Adipocyte (in vitro differentiated cells): ENCODE measurements around the gene MACROD2.

Experiments used
- DNase-seq: peaks from one replicate; pipeline ENCODE4 v3.0.0-alpha.2; 2015; ENCODE audit warnings: low read depth
- H3K27me3 ChIP-seq: replicated peaks from 2 replicates; pipeline ENCODE4 v1.7.0; 2013; ENCODE audit warnings: mild to moderate bottlenecking, low read length, moderate library complexity; ENCODE audit not compliant: control insufficient read depth, insufficient read depth
- H3K36me3 ChIP-seq: 2 replicates; pipeline ENCODE4 v1.7.0; 2013; ENCODE audit warnings: low read length, mild to moderate bottlenecking, moderate library complexity; ENCODE audit not compliant: control insufficient read depth, insufficient read depth, severe bottlenecking
- H3K4me1 ChIP-seq: 2 replicates; pipeline ENCODE4 v1.7.0; 2013; ENCODE audit warnings: mild to moderate bottlenecking, low read length, moderate library complexity; ENCODE audit not compliant: control insufficient read depth, insufficient read depth
- H3K4me3 ChIP-seq: 2 replicates; pipeline ENCODE4 v1.7.0; 2013; ENCODE audit warnings: mild to moderate bottlenecking, low read length, moderate library complexity
- H3K9ac ChIP-seq: 2 replicates; pipeline ENCODE4 v1.7.0; 2013; ENCODE audit warnings: mild to moderate bottlenecking, low read length, moderate library complexity
- H3K9me3 ChIP-seq: 2 replicates; pipeline ENCODE4 v1.7.0; 2013; ENCODE audit warnings: mild to moderate bottlenecking, low read length, moderate library complexity; ENCODE audit not compliant: control insufficient read depth

Gene MACROD2

DNA sequence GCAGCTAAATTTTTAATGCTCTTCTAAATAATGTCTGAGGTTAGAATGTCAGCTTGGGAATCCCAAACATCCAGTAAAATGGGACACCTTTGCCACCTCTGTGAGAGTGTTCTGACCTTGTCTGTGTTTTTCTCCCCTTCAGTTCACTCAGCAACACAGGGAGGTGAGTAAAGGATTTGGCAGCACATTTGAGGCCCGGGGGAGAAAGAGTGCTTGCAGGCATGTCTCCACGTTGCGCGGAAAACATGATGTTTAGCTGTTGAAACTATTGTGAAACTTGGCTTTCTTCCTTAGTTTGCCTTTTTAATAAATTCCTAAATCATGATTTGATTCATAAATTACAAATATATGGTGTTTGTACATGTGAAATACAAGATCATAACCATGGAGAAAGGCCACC is 1049.9 kb downstream of the MACROD2 start:
- Histone ChIP-seq H3K27me3 (no peaks in the 10 kb centered on the region), H3K36me3 (no peaks in the 10 kb centered on the region), H3K9ac (no peak overlapping the region), H3K9me3 (no peaks in the 10 kb centered on the region), H3K4me3 (no peak overlapping the region), H3K4me1 (peaks cover 17% of the 10 kb centered on the region)
- peak; percentile 60 for DNase-seq

DNA sequence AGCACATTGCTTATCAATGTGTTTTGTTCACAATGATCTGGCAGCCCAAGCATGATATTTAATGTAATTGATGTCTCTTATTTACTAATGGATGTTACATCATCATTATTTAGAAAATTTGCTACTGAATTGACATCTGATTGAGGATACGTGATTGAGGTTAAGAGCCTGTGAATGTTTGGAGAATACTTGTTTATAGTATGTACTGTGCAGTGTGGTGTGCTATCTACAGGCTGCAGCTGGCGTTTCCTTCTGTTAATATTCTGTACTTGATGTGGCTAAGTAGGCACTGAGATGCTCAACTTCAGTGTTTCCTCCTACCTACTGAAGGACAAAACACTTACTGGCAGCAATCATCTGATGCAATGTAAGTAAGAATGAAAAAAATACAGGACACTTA is 1051.7 kb downstream of the MACROD2 start:
- Histone ChIP-seq H3K36me3 (no peaks in the 10 kb centered on the region), H3K27me3 (no peaks in the 10 kb centered on the region), H3K9ac (no peak overlapping the region), H3K9me3 (no peaks in the 10 kb centered on the region), H3K4me3 (no peak overlapping the region), H3K4me1 (peaks cover 19% of the 10 kb centered on the region)
- no peak for DNase-seq

DNA sequence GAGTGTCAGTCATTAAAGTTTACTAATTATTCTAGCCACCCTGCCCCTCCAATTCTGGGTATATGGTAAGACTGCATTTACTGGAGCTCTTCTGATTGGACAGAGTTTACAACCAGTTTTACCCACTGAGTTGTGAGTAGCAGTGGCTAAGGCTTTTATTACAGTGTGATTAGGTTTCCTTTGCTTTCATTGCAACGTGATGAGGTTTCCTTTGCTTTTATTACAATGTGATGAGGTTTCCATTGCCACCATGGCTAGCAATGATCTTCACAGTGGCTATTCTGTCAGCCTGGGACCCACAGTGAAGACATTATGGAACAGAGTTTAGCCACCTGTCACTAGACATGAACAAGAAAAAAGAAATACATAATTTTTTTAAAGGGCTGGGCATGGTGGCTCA is 1052.3 kb downstream of the MACROD2 start:
- Histone ChIP-seq H3K27me3 (no peaks in the 10 kb centered on the region), H3K4me1 (peaks cover 20% of the 10 kb centered on the region), H3K9me3 (no peaks in the 10 kb centered on the region), H3K4me3 (no peak overlapping the region), H3K9ac (no peak overlapping the region), H3K36me3 (no peaks in the 10 kb centered on the region)
- no peak for DNase-seq

DNA sequence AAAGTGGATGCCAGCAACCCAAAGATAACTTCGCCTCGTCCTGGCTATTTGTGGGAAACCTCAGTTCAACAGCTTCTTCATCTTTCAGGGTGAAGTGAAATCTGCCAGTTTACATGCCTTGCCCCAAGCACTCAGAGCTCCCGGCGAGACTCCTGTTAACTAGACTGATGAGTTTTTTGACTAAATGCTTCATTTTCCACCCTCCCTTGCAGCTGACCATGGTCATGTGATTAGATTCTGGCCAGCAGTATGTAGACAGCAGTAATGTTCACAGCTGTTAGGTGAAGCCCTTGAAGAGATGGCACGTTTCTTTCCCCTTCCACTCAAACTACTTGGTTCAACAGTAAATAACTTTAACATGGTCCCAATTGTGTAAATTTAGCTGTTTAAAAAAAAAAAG is 1060.9 kb downstream of the MACROD2 start:
- Histone ChIP-seq H3K9ac (no peak overlapping the region), H3K36me3 (no peaks in the 10 kb centered on the region), H3K4me1 (peaks cover 2% of the 10 kb centered on the region), H3K4me3 (no peak overlapping the region), H3K27me3 (no peaks in the 10 kb centered on the region), H3K9me3 (peaks cover 7% of the 10 kb centered on the region)
- DNase-seq: no peak

DNA sequence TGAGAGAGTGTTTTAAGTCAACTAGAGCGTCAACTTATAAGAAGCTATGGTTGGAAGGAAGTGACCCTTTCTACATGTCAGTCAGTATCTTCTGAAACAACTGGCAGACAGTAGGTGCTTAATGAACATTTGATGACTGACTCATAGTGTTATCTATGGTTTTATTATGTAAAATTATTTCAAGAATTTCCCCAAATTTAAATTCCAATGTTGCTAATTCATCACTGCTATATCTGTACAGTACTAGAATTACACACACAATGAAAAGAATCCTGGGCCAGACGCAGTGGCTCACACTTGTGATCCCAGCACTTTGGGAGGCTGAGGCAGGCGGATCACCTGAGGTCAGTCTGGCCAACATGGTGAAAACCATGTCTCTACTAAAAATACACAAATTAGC is 1063.5 kb downstream of the MACROD2 start:
- Histone ChIP-seq H3K9ac (no peak overlapping the region), H3K36me3 (no peaks in the 10 kb centered on the region), H3K9me3 (no peaks in the 10 kb centered on the region), H3K4me3 (no peak overlapping the region), H3K27me3 (no peaks in the 10 kb centered on the region), H3K4me1 (no peaks in the 10 kb centered on the region)
- DNase-seq: no peak

DNA sequence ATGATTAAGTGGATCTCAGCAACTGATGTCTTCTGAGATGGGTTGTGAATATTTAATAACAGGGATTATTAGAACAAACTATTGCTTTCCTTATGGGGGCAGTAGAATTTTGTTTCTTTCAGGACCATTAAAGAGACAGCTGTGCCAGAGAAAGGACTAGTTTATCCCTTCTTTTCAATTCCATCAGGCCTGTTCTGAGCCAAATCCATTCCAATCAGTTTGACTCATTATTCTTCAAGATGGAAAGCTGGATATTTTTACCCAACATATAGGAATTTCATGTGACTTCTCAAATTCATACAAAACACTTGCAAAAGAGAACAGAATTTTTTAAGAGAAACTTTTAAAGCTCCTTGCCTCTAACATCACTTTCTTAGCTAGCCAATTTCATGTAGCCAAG is 1064.1 kb downstream of the MACROD2 start:
- Histone ChIP-seq H3K9me3 (no peaks in the 10 kb centered on the region), H3K4me3 (no peak overlapping the region), H3K4me1 (no peaks in the 10 kb centered on the region), H3K36me3 (no peaks in the 10 kb centered on the region), H3K9ac (no peak overlapping the region), H3K27me3 (no peaks in the 10 kb centered on the region)
- DNase-seq: peak; percentile 33

DNA sequence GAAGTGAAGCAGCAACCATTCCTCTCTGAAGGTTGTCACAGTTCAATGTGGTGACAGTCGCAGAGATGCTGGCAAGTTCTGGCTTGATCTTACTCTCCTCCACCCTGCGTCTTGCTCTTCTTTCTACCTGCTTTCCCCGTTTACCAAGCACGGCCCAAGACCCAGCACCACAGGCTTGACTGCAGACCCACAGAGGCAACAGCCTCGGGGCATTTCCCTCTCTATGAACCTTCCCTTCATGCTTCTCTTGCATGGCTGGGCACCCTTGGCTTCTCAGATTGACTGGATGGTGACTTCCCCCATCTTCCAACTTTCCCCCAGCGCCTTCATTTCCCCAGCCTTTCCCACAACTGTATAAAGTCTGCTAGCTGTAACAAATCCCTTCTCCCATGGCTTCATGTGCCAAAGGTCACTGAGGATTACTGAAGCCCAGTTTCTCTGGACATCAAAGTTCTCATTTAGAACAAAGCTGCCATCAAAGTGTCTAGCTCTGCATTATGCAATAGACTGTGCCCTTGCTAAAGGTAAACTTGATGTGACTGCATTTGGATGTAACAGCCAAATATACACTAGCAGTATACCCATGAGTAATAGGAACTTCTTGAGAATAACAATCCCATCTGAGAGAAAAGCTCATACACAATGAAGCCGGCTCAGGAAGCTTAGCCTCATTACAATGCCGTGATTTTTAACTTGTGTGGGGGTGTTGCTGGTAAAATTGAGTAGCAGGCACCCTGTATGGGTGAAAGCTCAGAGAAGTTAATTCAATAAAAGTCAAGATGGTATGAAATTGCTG is 1065.1 kb downstream of the MACROD2 start:
- Histone ChIP-seq H3K9me3 (no peaks in the 10 kb centered on the region), H3K27me3 (no peaks in the 10 kb centered on the region), H3K4me3 (no peak overlapping the region), H3K4me1 (no peaks in the 10 kb centered on the region), H3K36me3 (no peaks in the 10 kb centered on the region), H3K9ac (no peak overlapping the region)
- DNase-seq: no peak

DNA sequence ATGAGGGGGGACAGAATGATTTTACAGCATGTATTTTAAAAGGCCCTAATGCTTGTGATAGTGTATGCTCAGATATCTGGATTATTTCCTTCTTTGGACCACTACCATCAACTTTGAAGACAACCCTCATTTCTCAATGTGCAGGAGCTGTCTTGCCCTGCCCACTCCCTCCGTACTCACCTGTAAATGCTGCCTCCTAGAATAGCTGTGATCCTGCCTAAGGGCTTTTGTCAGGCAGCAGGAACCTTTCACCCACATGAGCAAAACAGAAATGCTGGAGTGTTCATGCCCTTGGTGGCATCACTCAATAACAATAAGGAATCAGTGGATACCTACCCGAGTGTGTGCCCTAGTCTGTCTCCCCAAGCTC is 1065.7 kb downstream of the MACROD2 start:
- DNase-seq: no peak
- no peaks in the 10 kb centered on the region for H3K27me3 ChIP-seq
- no peak overlapping the region for H3K9ac ChIP-seq
- H3K4me3 ChIP-seq: no peak overlapping the region
- H3K4me1 ChIP-seq: no peaks in the 10 kb centered on the region
- no peaks in the 10 kb centered on the region for H3K9me3 ChIP-seq
- no peaks in the 10 kb centered on the region for H3K36me3 ChIP-seq

DNA sequence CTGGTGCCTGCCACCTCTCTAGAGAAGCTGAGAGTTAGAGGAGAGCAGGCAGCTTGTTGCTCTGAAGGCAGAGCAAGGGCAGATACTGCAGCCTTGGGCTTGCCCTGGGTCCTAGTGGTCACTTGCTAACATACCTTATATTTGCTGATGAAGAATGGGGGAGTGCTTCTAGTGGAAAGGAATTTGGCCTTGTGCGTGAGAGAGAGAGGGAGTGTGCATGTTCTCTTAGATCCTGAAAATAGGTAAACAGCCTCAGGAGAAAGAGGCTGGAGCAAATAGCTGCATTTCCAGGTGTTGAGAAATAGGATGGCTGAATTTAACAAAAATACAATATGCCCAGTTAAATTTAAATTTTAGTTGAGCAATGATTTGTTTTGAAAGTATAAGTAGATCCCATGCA is 1066.6 kb downstream of the MACROD2 start:
- Histone ChIP-seq H3K4me3 (no peak overlapping the region), H3K36me3 (no peaks in the 10 kb centered on the region), H3K27me3 (no peaks in the 10 kb centered on the region), H3K9me3 (no peaks in the 10 kb centered on the region), H3K9ac (no peak overlapping the region), H3K4me1 (no peaks in the 10 kb centered on the region)
- DNase-seq: no peak

DNA sequence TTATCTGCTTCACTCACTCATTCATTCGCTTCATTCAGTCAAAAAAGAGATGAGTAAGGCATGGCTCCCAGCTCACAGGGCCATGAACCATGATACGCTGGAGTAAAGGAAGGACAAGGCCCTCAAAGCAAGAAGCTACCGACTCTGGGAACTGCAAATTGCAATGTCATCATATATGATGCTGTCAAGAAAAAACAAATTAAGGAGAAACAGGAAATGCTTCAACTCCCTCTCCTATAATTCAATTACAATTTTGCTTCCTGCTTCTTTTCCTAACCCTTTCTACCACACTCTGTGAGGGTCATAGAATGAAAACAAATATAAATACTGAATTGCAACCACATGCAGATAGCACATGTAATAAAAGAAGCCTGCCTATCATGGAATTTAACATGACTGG is 1067.8 kb downstream of the MACROD2 start:
- Histone ChIP-seq H3K36me3 (no peaks in the 10 kb centered on the region), H3K27me3 (no peaks in the 10 kb centered on the region), H3K9me3 (no peaks in the 10 kb centered on the region), H3K4me1 (no peaks in the 10 kb centered on the region), H3K9ac (no peak overlapping the region), H3K4me3 (no peak overlapping the region)
- peak; percentile 22 for DNase-seq

DNA sequence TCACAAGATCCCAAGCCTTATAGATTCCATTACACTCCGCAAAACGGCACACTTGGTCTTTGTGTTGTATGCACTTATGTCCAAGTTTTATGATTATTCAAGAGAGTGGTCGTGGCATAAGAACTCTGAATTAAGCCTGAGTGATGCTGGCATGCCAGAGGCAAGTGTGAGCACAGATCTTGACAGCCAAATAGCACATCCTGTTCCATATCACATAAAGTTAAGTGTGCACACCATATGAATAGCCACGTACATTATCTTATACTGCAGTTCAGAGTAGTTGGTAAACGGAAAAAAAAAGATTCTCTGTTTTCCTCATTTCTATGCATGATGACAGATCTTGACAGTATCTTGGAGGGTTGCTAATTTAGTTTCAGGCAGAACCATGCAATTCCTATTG is 1069.4 kb downstream of the MACROD2 start:
- no peaks in the 10 kb centered on the region for H3K36me3 ChIP-seq
- no peak for DNase-seq
- no peak overlapping the region for H3K4me3 ChIP-seq
- no peaks in the 10 kb centered on the region for H3K4me1 ChIP-seq
- H3K27me3 ChIP-seq: no peaks in the 10 kb centered on the region
- no peak overlapping the region for H3K9ac ChIP-seq
- no peaks in the 10 kb centered on the region for H3K9me3 ChIP-seq

DNA sequence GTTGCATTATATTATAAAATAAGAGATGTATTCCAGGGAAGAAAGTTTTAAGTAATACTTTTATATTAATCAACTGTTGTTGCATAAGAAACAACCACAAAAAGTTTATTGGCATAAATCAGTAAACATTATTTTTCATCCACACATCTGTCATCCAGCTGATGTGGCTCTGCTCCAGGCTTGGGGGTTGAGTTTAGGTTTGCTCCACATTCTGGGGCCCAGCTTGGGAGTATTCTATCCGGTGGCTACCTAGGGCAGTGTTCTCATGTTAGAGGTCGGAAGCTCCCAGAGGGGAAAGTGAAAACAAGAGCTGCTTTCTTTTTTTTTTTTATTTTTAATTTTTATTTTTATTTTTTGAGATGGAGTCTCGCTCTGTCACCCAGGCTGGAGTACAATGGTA is 1070.5 kb downstream of the MACROD2 start:
- no peak overlapping the region for H3K9ac ChIP-seq
- no peaks in the 10 kb centered on the region for H3K36me3 ChIP-seq
- DNase-seq: peak; percentile 31
- no peaks in the 10 kb centered on the region for H3K4me1 ChIP-seq
- H3K27me3 ChIP-seq: no peaks in the 10 kb centered on the region
- H3K4me3 ChIP-seq: no peak overlapping the region
- no peaks in the 10 kb centered on the region for H3K9me3 ChIP-seq
